PC-3 (cell line): ENCODE results near the gene CKAP5.

Source experiments
- EZH2 ChIP-seq: fragments of 300-600 bp; sonication (generic); IDR thresholded peaks from one replicate; pipeline ENCODE4 v1.6.1; 2017; ENCODE audit warnings: antibody characterized with exemption, mild to moderate bottlenecking, low read length; ENCODE audit not compliant: unreplicated experiment
- EZH2phosphoT487 ChIP-seq: fragments of 300-600 bp; sonication (generic); IDR thresholded peaks from 2 replicates; pipeline ENCODE4 v1.6.1; 2018; ENCODE audit warnings: mild to moderate bottlenecking, antibody characterized with exemption, low read length, borderline replicate concordance
- TF ChIP-seq, protein P1 (sequence below): fragments of 300-600 bp; sonication (generic); conservative IDR thresholded peaks from 2 replicates; pipeline ENCODE4 v1.5.1; 2017; ENCODE audit warnings: antibody characterized with exemption, low read depth, mild to moderate bottlenecking, low read length

GRCh38 chr11:46759196-46759595 is 86.9 kb downstream of the CKAP5 start:
- TF ChIP-seq, protein P1, sequence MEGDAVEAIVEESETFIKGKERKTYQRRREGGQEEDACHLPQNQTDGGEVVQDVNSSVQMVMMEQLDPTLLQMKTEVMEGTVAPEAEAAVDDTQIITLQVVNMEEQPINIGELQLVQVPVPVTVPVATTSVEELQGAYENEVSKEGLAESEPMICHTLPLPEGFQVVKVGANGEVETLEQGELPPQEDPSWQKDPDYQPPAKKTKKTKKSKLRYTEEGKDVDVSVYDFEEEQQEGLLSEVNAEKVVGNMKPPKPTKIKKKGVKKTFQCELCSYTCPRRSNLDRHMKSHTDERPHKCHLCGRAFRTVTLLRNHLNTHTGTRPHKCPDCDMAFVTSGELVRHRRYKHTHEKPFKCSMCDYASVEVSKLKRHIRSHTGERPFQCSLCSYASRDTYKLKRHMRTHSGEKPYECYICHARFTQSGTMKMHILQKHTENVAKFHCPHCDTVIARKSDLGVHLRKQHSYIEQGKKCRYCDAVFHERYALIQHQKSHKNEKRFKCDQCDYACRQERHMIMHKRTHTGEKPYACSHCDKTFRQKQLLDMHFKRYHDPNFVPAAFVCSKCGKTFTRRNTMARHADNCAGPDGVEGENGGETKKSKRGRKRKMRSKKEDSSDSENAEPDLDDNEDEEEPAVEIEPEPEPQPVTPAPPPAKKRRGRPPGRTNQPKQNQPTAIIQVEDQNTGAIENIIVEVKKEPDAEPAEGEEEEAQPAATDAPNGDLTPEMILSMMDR, result no peak
- TF ChIP-seq EZH2 (no peak), EZH2phosphoT487 (no peak)
